HL-60 (cell line): ENCODE data around the gene EMC9.

Experiments
- DNase-seq, 2 experiments: peaks; one replicate each; pipeline ENCODE4 v3.0.0-alpha.2; 2010 to 2020; ENCODE audit warnings: low read depth in 1 of 2, low spot score in 1 of 2
- H3K27ac ChIP-seq: fragments of 250-450 bp; sonication (Bioruptor Pico); replicated peaks from 2 replicates; pipeline ENCODE4 v1.5.1; 2020; ENCODE audit warnings: mild to moderate bottlenecking, moderate library complexity
- H3K27me3 ChIP-seq: fragments of 250-450 bp; sonication (Bioruptor Pico); 2 replicates; pipeline ENCODE4 v1.5.1; 2021; ENCODE audit warnings: mild to moderate bottlenecking, moderate library complexity; ENCODE audit not compliant: insufficient read depth, poor library complexity, severe bottlenecking
- H3K4me3 ChIP-seq: replicated peaks from 2 replicates; pipeline ENCODE4 v1.5.1; 2011; ENCODE audit warnings: mild to moderate bottlenecking, control low read depth, low read length; ENCODE audit not compliant: insufficient read depth
- CTCF ChIP-seq: IDR thresholded peaks from one replicate; pipeline ENCODE4 v1.5.1; 2011; ENCODE audit warnings: low read length, control low read depth, inconsistent platforms; ENCODE audit not compliant: insufficient read depth
- GABPA ChIP-seq: IDR thresholded peaks from 2 replicates; pipeline ENCODE4 v1.6.1; 2012; ENCODE audit warnings: low read depth
- POLR2AphosphoS5 ChIP-seq: IDR thresholded peaks from 2 replicates; pipeline ENCODE4 v1.6.1; 2012; ENCODE audit warnings: low read depth
- REST ChIP-seq: IDR thresholded peaks from 2 replicates; pipeline ENCODE4 v1.6.1; 2012; ENCODE audit warnings: low read depth; ENCODE audit not compliant: insufficient replicate concordance
- SPI1 ChIP-seq: IDR thresholded peaks from 2 replicates; pipeline ENCODE4 v1.6.1; 2012; ENCODE audit warnings: low read depth, mild to moderate bottlenecking, borderline replicate concordance

The EMC9 gene

GRCh38 chr14:24167469-24168114 lies 26.2 kb upstream of the EMC9 start:
- Histone ChIP-seq H3K4me3 (no peak overlapping the region), H3K27ac (peak overlapping the region; percentile 34), H3K27me3 (no peaks in the 10 kb centered on the region)
- no peak for TF ChIP-seq POLR2AphosphoS5
- no peak for TF ChIP-seq SPI1
- TF ChIP-seq GABPA, result no peak
- no peak for TF ChIP-seq CTCF
- no peak for TF ChIP-seq REST
- DNase-seq, result peak in 1 of 2 experiments; percentile 56

- no peaks in the 10 kb centered on the region for H3K27me3 ChIP-seq
- no peak for DNase-seq
- no peak overlapping the region for H3K4me3 ChIP-seq
- TF ChIP-seq GABPA (no peak), SPI1 (no peak)
- H3K27ac ChIP-seq, result no peak overlapping the region
Observed at GRCh38 chr14:24165785-24166184, 24.4 kb upstream of the EMC9 start.

GRCh38 chr14:24164518-24164991 lies 23.2 kb upstream of the EMC9 start:
- Histone ChIP-seq H3K27me3 (no peaks in the 10 kb centered on the region), H3K4me3 (no peak overlapping the region), H3K27ac (no peak overlapping the region)
- DNase-seq, result no peak
- TF ChIP-seq REST, result no peak

- TF ChIP-seq REST (no peak), GABPA (no peak), CTCF (no peak), POLR2AphosphoS5 (no peak), SPI1 (no peak)
- no peak for DNase-seq
- H3K4me3 ChIP-seq, result no peak overlapping the region
- no peak overlapping the region for H3K27ac ChIP-seq
- no peaks in the 10 kb centered on the region for H3K27me3 ChIP-seq
Observed at GRCh38 chr14:24162093-24162492, 20.7 kb upstream of the EMC9 start.
